ENCODE results near the gene RTN4.
"Not testable (repeated sequence)": the region's sequence is repeated elsewhere in the genome, so short reads cannot be mapped to it uniquely, and the experiment has no call there.

GRCh38 chr2:55076019-55076418 is 25.8 kb upstream of the RTN4 start:
- TF ChIP-seq, protein P1, sequence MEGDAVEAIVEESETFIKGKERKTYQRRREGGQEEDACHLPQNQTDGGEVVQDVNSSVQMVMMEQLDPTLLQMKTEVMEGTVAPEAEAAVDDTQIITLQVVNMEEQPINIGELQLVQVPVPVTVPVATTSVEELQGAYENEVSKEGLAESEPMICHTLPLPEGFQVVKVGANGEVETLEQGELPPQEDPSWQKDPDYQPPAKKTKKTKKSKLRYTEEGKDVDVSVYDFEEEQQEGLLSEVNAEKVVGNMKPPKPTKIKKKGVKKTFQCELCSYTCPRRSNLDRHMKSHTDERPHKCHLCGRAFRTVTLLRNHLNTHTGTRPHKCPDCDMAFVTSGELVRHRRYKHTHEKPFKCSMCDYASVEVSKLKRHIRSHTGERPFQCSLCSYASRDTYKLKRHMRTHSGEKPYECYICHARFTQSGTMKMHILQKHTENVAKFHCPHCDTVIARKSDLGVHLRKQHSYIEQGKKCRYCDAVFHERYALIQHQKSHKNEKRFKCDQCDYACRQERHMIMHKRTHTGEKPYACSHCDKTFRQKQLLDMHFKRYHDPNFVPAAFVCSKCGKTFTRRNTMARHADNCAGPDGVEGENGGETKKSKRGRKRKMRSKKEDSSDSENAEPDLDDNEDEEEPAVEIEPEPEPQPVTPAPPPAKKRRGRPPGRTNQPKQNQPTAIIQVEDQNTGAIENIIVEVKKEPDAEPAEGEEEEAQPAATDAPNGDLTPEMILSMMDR (IDR thresholded peaks at IDR 0.05), result not testable (repeated sequence)
- TF ChIP-seq POLR2A (IDR thresholded peaks at IDR 0.05), result not testable (repeated sequence)

All from body of pancreas (tissue), 4 donors.